MCF 10A (cell line): Measurements from ENCODE around the gene SLC39A9. TPM values are rescaled to one million over a fixed set of nuclear protein-coding genes. Genes with fewer than 3 reads are reported as not detected.

ENCODE experiments used
- BruUV-seq: library from RNA; stranded (reverse); fragments of 400-500 nt; replicated peaks from 2 replicates; lab custom pipeline; 2021; lab: Mats Ljungman, UMichigan
- CTCF ChIA-PET: fragments of 300-600 bp; sonication (Branson Sonifier 250); formaldehyde crosslinking; extraction: SDS; loops from one replicate; lab custom pipeline; 2021; ENCODE audit warnings: antibody characterized with exemption, inconsistent platforms; lab: Yijun Ruan, JAX
- POLR2A ChIA-PET: fragments of 300-600, 350-650 bp; sonication (Branson Sonifier 250); formaldehyde crosslinking; extraction: SDS; loops from one replicate; lab custom pipeline; 2020; ENCODE audit warnings: antibody characterized with exemption, inconsistent platforms; lab: Yijun Ruan, JAX
- DNase-seq: peaks from one replicate; pipeline ENCODE4 v3.0.0-alpha.2; 2018; ENCODE audit not compliant: unreplicated experiment
- H3K27ac Mint-ChIP-seq: one replicate; pipeline ENCODE4 v1.8.0; 2022; ENCODE audit warnings: mild to moderate bottlenecking, low read depth, mixed read lengths; ENCODE audit not compliant: unreplicated experiment
- H3K27me3 Mint-ChIP-seq: one replicate; pipeline ENCODE4 v1.8.0; 2022; ENCODE audit warnings: mixed read lengths; ENCODE audit not compliant: insufficient read depth, unreplicated experiment
- H3K36me3 Mint-ChIP-seq: one replicate; pipeline ENCODE4 v1.8.0; 2022; ENCODE audit warnings: mild to moderate bottlenecking, moderate library complexity, mixed read lengths; ENCODE audit not compliant: insufficient read depth, unreplicated experiment
- H3K4me1 Mint-ChIP-seq: one replicate; pipeline ENCODE4 v1.8.0; 2022; ENCODE audit warnings: mixed read lengths; ENCODE audit not compliant: insufficient read depth, unreplicated experiment
- H3K4me3 Mint-ChIP-seq: one replicate; pipeline ENCODE4 v1.8.0; 2022; ENCODE audit warnings: mild to moderate bottlenecking, moderate library complexity, mixed read lengths; ENCODE audit not compliant: unreplicated experiment
- H3K9me3 Mint-ChIP-seq: one replicate; pipeline ENCODE4 v1.8.0; 2022; ENCODE audit warnings: mixed read lengths; ENCODE audit not compliant: unreplicated experiment
- CTCF ChIP-seq: fragments of 200-600 bp; IDR thresholded peaks from one replicate; pipeline ENCODE4 v1.8.0; 2022; ENCODE audit warnings: antibody characterized with exemption, mild to moderate bottlenecking; ENCODE audit not compliant: unreplicated experiment
- intact Hi-C: fragments of 100-400 bp; cut with micrococcal nuclease; formaldehyde crosslinking; loops from 2 replicates; pipeline ENCODE4 v1.14.1; 2022
- total RNA-seq: library from RNA; stranded (reverse); gene quantifications from 2 replicates; pipeline ENCODE4 v1.2.3, GENCODE V29; 2022

SLC39A9 gene
- total RNA-seq, 1 experiment from 2014 or later = 69.7 TPM

DNA sequence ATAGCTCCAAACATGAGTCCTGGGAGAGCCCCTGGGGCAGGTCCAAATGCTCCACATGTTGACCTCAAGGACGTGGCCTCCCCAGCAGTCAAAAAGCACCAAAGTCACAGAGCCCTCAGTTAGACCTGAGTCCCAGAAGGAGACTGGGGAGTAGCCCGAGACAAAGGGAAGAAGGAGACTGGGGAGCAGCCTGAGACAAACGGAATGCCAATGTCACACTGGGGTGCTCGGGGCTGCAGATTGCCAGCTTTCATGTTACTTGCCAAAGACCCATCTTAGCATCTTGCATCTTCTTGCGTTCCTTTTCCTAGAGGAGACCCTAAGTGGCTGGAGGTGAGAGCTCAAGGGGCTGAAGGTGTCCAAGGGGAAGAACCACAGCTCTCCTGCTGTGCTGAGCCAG lies 100.9 kb downstream of the SLC39A9 start:
- CTCF ChIA-PET = interaction anchor here (0.6 to 0.8 kb wide), 2 partner anchors 39 to 77 kb away, joined by 3 read pairs; no protein-coding TSS in a partner anchor
- Mint-ChIP-seq H3K36me3 (no peaks in the 10 kb centered on the region), H3K27me3 (peaks cover 32% of the 10 kb centered on the region), H3K27ac (no peak overlapping the region), H3K4me1 (peaks cover 7% of the 10 kb centered on the region), H3K9me3 (no peaks in the 10 kb centered on the region), H3K4me3 (no peak overlapping the region)
- intact Hi-C loops = no loop called here
- BruUV-seq = no TSS peak
- DNase-seq = no peak
- POLR2A ChIA-PET = no interaction called here
- no peak for TF ChIP-seq CTCF

GRCh38 chr14:69500096-69500495 lies 101.6 kb downstream of the SLC39A9 start:
- TF ChIP-seq CTCF = no peak
- Mint-ChIP-seq H3K27ac (no peak overlapping the region), H3K4me1 (peaks cover 7% of the 10 kb centered on the region), H3K27me3 (peaks cover 28% of the 10 kb centered on the region), H3K9me3 (no peaks in the 10 kb centered on the region), H3K36me3 (no peaks in the 10 kb centered on the region), H3K4me3 (no peak overlapping the region)
- no peak for DNase-seq
- ChIA-PET POLR2A (no interaction called here), CTCF (interaction anchor here (0.6 kb wide), 1 partner anchor 76 kb away, joined by 3 read pairs; no protein-coding TSS in a partner anchor)
- no TSS peak for BruUV-seq
- intact Hi-C loops = no loop called here

- Mint-ChIP-seq H3K27me3 (peaks cover 22% of the 10 kb centered on the region), H3K4me3 (no peak overlapping the region), H3K36me3 (no peaks in the 10 kb centered on the region), H3K27ac (no peak overlapping the region), H3K4me1 (peaks cover 7% of the 10 kb centered on the region), H3K9me3 (no peaks in the 10 kb centered on the region)
- ChIA-PET POLR2A (no interaction called here), CTCF (no interaction called here)
- no TSS peak for BruUV-seq
- intact Hi-C loops = no loop called here
- DNase-seq = no peak
- TF ChIP-seq CTCF = no peak
These were observed 102.2 kb downstream of the SLC39A9 start for GRCh38 chr14:69500736-69501135.

DNA sequence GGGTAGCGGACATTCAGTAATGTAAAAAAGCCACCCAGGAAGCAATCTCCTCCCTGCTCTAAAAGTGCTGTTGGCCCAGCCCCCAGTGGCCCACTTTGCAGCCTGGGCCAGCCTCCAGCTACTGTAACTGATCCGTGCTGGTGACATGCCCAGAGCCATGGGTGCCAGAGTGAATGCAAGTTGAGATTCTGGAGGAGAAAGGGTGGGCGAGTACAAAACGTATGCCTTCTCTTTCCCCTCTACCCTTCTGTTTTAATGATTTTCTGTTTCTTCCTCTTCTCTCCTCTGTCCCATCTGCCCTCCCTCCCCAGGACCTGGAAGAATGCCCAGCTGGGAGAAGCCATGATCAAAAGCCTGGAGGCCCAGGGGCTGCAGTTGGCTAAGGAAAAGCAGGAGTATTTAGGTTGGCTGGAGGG lies 102.9 kb downstream of the SLC39A9 start:
- no TSS peak for BruUV-seq
- Mint-ChIP-seq H3K27me3 (peaks cover 16% of the 10 kb centered on the region), H3K27ac (no peak overlapping the region), H3K4me1 (peaks cover 7% of the 10 kb centered on the region), H3K36me3 (no peaks in the 10 kb centered on the region), H3K4me3 (no peak overlapping the region), H3K9me3 (no peaks in the 10 kb centered on the region)
- intact Hi-C loops = no loop called here
- no peak for TF ChIP-seq CTCF
- ChIA-PET POLR2A (no interaction called here), CTCF (interaction anchor here (0.9 kb wide), 1 partner anchor 9 kb away, joined by 3 read pairs; no protein-coding TSS in a partner anchor)
- DNase-seq = no peak
